HG03135 (cell line): ENCODE measurements around the gene AHCY.
"Not testable (repeated sequence)": the region's sequence is repeated elsewhere in the genome, so short reads cannot be mapped to it uniquely, and the experiment has no call there.

Experiments used
- ATAC-seq: cut with Tn5 transposase; IDR thresholded peaks from one replicate; pipeline ENCODE4 v1.9.1; 2021; ENCODE audit warnings: mild to moderate bottlenecking, moderate library complexity; ENCODE audit not compliant: unreplicated experiment

Gene AHCY

DNA sequence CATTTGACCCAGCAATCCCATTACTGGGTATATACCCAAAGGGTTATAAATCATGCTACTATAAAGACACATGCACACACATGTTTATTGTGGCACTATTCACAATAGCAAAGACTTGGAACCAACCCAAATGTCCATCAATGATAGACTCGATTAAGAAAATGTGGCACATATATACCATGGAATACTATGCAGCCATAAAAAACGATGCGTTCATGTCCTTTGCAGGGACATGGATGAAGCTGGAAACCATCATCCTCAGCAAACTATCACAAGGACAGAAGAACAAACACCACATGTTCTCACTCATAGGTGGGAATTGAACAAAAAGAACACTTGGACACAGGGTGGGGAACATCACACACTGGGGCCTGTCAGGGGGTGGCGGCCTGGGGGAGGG, 25.1 kb upstream of the AHCY start:
- ATAC-seq: not testable (repeated sequence)

DNA sequence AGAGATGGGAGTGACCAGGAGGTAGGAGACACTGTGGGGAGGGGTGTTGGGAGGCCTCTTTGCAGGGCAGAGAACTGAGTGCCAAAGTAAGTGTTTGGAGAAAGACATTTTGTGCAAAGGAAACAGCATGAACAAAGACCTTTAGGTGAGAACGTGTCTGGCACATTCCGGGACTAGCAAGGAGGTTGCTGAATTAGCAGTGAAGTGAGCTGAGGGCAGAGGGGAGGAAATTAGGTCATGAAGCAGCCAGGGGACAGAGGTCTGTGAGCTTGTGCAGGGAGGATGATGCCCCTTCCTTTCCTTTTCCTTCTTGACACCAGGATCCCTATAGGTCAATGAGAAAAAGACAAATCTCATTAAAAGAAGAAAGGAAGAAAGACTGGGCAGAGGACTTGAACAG, 21.4 kb upstream of the AHCY start:
- no peak for ATAC-seq

DNA sequence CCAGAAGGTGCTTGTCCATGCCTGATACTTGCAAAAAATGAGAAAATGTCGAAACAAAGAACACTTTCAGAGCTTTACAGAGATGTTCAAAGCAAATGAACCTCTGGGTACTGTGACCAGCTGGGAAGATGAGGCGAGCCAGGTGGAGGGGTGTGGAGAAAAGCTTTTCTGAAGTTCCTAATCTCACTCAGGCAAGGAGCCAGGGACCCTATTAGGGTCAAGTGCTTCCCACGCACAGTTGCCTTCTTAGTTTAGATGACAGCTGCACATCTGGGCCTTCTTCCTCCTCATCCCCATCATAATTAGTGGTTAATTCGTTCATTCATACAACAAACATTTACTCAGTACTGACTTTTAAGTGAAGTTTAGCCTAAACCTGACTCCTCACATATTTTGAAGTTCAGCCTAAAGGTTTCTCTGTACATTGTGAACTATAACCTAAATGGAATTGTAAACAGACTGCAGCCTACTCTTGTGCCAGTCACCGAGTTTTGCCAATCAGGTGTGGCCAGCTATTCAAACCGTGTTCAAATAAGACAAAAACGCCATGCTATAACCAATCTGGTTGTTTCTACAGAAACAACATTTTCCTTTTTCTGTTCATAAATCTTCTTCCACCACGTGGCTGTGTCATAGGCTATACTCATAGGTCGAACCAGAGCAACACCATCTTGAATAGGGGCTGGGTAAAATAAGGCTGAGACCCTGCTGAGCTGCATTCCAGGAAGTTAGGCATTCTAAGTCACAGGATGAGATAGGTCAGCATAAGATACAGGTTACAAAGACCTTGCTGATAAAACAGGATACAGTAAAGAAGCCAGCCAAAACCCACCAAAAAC, 19.3 kb upstream of the AHCY start:
- ATAC-seq: no peak

DNA sequence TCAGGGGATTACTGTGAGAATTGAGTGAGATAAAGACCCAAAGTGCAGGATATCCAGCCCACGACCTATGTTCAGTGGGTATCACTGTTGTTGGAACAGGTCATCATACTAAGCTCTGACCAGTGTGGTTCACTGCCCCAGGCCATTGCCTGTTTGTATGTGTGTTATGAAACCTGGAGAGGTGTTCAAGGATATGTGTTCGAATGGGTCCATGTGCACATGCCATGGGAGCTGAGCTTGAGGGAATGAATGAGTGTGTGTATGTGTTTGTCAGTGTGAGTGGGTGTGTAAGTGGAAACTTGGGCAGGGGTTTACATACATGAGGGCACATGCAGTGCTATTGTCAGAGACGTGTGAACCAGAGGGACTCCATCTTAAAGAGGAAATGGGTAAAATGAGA, 17.7 kb upstream of the AHCY start:
- ATAC-seq: no peak

DNA sequence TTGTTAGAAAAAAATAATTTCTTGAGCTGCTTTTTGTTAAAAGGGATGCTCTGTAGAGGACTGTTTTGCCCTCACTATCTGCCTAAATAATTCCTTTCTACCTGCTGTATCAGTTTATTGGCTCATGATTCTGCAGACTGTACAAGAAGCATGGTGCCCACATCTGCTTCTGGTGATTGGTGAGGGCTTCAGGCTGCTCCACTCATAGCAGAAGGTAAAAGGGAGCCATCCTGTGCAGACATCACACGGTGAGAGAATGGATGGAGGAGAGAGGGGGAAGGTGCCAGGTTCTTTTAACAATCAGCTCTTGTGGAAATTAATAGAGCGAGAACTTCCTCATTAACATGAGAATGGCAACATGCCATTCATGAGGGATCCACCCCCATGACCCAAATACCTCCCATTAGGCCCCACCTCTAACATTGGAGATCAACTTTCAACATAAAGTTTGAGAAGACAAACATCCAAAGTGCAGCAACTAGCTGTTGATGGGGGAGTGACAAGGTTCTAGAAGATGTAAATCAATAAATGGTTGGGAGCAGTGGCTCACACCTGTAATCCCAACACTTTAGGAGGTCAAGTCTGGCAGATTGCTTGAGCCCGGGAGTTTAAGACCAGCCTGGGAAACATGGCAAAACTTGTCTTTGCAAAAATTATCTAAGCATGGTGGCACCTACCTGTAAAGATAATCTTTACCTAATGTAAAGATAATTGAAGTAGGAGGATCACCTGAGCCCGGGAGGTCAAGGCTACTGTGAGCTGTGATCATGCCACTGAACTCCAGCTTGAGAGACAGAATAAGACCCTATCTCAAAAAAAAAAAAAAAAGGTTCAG, 15.7 kb upstream of the AHCY start:
- ATAC-seq: no peak

DNA sequence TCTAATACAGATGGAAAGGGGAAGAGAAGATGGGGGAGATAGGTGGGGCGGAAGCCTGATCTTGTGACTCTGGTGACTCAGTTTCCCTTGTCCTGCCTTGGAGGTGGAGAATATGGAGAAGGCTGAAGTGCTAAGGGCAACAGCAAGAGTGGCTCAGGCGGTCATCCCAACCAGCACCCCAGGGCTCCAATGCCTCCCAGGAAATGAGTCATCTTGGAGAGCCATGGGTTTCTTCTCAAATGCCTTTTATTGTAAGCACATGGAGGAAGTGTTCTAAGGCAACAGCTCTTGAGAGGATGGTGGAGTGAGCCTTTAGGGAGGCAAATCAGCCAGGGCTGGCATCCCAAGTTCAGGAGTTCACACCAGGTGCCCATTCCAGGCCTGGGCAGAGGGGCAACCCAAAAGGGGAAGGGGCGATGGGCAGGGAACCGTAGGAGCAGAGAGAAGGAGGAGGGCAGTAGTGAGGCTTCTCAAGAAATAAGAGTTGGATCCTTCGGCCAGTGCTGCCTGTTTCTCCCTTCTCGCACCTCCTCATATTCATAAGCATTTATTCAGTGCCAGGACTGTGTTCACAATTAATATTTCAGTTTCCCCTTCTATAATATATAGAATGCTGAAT, 13.2 kb upstream of the AHCY start:
- no peak for ATAC-seq

DNA sequence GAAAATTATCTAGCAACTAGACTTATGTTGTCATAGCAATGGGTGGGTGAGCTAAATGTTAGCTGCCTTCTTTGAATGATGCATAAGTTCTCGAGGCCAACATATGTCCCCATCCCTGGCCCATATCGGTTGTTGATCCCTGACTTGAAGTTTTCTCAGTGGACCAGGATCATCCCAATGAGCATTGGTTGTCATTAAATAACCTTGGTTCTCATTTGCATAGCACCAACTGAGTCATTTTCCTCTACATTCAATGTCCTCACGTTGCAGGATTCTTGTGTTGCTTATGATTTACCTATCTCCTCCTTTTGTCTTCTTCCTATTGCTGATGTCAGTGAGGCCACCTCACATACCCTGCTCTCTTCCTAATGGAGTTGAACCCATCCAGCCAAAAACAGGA, 12.1 kb upstream of the AHCY start:
- no peak for ATAC-seq

DNA sequence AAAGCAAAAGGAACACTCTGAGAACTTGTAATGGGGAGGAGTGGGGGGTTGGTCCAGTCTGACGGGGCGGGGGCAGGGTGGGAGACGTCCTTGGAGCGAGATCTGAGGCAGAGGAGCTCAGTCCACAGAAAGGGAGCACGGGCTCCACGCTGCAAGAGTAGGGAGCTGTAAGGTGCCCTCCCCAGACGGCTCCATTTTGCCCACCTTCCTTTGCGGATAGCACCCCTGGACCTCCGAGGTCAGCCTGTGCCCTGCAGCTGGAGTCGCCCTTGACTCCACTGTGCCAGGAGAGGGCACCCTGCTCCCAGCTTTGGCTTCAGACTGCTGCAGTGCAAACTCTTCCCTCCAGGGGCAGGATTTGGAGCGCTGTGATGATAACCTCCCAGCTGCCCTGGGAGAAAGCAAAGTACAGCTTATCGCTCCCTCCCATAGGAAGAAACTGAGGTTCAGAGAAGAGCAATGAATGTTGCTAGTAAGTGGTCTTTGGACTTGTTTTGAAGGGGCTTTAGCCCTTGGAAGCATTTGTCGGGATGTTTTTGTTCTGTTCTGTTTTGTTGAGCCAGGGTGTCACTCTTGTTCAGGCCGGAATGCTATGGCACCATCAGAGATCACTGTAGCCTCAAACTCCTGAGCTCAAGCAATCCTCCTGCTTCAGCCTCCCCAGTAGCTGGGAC, 9.5 kb upstream of the AHCY start:
- ATAC-seq: peak; percentile 83

DNA sequence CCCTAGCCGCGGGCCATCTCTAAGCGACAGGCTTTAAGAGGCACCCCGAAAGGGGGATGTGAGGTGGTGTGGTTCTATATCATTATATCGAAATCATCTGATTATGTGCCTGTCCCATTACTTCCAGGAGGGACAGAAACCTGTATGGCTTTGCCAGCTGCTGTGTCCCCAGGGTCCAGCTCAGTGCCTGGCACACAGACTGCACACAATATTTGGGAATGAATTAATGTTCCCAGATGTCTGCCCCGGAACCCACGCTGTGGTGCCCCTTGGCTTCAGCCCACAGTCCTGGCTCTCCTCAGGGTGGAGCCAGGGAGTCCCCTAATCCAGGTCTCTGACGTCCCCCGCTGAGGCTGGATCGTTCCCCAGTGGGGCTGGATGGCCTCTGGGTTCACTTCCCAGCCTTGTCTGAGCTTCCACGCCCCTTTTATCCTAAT, 8.9 kb upstream of the AHCY start:
- no peak for ATAC-seq

DNA sequence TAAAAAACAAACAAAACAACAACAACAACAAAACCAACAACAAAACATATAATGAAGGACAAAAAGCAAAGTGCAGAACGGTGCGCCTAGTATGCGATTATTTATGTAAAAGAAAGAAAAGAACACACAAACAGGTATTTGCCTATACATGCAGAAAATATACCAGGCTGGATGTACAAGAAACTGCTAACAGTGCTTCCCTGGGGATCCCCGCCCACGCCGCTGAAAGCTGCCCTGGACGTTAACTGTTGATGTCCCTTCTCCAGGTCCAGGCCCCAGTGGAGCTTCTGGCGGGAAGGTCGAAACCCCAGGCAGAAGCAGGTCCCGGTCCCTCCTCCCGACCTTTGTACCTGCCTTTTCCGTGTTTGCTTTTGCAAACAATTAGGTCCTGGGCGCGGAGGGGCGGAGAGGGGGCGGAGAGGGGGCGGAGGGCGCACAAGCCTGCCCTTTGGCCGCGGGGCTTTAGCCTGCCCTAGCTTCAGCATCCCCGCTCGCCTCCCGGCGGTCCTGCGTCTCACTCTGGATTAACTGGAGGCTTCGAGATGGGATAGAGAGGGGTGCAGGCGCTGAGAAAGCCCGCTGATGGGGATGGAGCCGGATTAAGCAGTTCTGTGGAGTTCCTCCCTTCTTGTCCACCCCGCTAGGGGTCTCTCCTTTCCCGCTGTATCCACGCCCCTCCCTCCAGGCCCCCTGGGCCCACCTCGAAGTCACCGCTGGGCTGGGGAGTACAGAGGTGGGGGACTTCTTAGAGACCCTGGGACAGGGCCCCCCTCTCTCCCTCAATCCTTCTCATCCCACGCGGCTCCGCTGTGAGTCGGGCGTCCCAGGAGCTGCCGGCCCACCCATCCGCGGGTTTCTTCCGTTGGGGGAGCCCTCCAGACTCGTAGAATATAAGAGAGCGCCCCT, 8.2 kb upstream of the AHCY start:
- no peak for ATAC-seq

DNA sequence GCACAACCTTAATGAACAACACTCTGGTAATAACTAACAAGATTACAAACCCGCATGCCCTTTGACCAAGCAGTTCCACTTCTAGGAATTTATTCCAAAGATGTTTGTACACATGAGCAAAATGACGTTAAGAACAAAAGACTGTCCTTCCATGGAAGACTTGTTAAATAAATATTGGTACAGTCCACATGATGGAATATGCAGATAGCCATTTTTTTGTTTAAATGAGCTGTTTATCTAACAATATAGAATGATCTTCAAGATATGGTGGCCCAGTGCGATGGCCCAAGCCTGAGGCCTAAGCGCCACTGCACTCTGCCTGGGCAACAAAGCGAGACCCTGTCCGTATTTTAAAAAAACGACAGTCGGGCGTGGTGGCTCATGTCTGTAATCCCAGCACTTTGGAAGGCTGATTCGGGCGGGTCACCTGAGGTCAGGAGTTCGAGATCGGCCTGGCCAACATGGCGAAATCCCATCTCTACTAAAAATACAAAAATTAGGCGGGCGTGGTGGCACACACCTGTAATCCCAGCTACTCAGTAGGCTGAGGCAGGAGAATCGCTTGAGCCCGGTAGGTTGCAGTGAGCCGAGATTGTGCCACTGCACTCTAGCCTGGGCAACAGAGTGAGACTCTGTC, 7.4 kb upstream of the AHCY start:
- no peak for ATAC-seq

DNA sequence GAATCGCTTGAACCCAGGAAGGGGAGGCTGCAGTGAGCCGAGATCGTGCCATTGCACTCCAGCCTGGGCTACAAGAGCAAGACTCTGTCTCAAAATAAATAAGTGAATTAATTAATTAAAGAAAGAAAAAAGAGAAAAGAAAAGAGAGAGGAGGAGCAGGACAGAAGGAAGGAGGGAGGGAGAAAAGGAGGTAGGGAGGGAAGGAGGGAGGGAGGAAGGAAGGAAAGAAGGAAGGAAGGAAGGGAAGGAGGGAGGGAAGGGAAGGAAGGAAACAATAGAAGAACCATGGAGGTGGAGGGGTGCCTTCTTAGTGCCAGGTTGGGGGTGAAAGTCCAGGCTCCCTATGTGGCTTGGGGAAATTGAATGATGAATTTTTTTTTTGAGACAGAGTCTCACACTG, 6.5 kb upstream of the AHCY start:
- ATAC-seq: no peak

DNA sequence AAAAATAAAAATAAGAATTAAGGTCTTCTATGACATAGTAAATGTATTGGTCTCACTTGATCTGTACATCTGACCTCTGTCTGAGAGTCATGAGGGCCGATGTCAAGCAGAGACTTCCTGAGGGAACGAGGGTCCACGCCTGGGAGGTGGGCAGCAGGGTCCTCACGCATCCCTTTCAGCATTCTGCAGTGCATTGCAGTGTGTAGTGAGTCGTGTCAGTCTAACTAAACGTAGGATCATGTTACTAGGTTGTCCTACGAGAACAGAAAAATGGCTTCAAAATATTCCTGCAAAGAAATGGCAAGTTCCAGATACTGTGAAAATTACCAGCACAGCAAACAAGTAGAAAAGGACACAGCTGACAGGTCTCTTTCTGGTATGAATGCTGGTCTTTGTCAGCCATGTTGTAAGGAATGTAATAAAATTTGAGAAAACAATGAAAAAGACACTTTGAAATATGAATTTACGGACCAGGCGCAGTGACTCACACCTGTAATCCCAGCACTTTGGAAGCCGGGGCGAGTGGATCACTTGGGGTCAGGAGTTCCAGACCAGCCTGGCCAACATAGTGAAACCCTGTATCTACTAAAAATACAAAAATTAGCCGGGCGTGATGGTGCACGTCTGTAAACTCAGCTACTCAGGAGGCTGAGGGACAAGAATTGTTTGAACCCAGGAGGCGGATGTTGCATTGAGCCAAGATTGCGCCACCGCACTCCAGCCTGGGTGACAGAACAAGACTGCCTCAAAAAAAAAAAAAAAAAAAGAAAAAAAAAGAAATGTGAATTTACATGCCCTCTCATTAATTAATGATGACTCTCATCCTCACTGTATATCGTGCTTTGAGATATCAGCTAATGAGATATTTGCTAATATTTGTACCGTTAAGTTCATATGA, 2.4 kb upstream of the AHCY start:
- ATAC-seq: no peak

DNA sequence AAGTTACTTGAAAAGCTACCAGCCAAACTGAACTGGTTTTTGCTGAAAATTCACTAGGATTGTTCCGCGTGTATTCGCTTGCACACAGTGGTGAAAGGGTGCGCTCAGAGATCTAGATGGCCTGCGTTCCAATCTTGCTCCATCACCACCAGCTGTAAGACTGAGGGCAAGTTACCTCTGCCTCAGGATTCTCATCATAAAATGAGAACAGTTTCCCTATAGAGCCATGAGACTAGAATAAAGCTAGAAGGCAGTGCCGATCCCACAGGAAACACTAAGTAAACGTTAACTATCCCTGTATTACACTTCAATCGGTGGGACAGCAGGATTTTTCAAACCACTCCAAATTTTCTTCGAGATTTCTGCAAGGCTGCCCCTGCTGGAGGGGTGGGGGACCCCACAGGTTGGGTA, 838 bp downstream of the AHCY start:
- ATAC-seq: no peak

DNA sequence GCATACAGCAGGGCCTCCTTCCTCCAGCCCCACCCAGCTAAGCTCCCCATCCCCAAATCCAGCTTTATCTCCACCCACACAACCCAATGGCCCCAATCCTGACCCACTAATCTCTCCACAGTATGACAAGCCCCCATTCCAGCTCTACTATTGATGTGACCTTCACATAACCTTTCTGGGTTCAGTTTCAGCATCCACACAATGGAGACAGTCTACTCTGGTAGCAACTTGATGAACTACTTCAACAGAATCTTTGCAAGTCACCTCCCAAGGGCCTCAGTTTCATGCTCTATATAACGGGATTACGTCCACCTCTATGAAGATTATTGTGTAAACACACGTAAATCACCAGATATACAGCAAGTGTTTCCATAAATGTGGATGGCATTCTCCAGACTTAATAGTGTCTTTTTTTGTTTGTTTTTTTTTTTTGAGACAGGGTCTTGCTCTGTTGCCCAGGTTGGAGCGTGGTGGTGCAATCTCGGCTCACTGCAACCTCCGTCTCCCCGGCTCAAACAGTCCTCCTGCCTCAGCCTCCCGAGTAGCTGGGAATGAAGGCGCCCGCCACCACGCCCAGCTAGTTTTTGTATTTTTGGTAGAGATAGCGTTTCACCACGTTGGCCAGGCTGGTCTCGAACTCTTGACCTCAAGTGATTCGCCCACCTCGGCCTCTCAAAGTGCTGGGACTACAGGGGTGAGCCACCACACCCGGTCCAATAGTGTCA, 1.4 kb downstream of the AHCY start:
- no peak for ATAC-seq

DNA sequence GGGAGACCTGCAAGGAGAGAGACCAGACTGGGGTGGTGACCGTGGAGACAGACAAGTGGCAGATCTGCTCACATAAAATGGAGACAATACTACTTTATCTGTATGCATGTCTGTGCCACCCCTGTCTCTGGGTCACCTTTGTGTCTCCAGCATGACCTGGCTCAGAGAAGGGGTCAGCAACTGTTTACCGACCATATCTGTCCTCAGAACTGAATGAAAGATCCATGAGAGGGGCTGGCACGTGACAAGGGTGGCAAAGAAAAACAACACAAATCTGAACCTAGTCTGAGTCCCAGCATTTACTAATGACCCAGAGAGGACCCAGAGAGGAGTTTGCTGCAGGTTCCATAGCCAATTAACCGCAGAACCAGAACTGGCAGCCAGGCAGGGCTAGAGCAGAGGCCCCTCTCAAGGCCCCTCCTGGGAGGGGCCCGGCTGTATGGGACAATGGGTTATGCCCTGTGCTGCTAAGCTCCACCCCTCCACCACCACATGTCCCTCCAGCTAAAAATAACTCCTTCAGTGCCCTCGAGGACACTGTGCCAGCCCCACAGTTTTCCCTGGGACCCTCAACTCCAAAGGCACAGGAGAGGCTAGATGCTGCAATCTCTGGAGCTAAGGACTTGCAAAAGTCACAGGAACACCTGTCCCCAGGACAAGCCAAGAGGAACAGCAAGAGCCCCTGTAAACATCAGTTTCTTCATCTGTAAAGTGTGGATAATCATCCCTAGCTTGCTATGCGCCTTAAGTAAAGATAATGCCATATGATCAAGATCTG, 2.2 kb downstream of the AHCY start:
- no peak for ATAC-seq

DNA sequence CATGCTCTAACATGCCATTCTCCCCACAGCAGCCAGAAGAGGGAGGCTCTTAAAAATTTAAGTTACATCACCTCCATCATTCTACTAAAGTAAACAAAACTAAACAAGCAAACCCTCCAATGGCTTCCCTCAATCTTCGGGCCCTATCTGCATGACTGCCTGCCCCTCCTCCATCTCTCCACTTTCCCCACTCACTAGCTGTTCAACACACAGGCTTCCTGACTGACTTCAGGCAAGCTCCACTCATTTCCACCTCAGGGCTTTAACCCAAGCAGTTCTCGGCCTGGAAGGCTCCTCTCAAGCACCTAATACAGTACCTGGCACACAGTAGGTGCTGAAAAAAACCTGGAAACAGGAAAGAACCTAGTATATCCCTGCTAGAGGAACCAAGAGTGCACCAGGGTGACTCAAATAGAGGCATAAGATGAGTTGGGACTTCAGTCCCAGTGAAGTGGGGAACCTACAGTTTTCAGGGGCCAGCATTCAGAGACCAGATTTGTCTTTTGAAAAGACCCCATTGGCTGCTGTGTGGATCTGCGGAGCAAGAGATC, 2.8 kb downstream of the AHCY start:
- ATAC-seq: no peak
